CD4-positive, alpha-beta T cell treated with Interleukin-6 for 4 hours (primary cell): Measurements from ENCODE around the gene NCS1.

Experiments used
- DNase-seq: peaks from one replicate; pipeline ENCODE4 v3.0.0-alpha.2; 2020; ENCODE audit warnings: mixed read lengths

NCS1 gene

GRCh38 chr9:130195638-130196037 is 23.4 kb downstream of the NCS1 start:
- DNase-seq: no peak

DNA sequence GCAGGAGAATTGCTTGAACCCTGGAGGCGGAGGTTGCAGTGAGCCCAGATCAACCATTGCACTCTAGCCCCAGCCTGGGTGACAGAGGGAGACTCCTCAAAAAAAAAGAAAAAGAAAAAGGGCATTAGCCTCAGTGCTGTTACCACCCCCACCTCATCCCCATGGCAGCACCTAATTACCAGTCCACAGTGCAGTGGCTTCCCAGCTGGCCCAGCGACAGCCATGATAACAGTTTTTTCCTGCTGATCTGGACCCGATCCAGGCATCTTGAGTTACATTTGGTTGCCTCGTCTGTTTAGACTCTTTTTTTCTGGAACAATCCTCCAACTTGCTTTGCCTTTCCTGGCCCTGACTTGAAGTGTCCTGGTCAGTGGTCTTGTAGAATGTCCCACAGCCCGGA is 24.4 kb downstream of the NCS1 start:
- no peak for DNase-seq

GRCh38 chr9:130197386-130197785 is 25.2 kb downstream of the NCS1 start:
- DNase-seq: no peak

DNA sequence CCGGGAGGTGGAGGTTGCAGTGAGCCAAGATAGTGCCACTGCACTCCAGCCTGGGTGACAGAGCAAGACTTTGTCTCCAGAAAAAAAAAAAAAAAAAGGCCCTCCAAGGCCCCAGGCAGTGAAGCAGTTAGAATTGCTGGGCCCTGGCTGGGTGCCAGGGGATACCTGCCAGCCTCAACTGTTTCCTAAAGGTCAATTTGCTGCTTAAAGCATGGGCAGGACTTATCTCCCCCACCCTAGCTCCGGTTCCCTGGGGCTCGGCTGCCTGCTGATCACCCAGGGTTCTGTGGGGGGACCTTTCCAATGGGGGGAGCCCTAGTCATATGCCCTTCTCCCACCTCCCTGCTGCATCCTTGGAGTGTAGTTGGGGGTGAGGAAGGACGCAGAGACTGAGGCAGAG is 25.7 kb downstream of the NCS1 start:
- DNase-seq: no peak

DNA sequence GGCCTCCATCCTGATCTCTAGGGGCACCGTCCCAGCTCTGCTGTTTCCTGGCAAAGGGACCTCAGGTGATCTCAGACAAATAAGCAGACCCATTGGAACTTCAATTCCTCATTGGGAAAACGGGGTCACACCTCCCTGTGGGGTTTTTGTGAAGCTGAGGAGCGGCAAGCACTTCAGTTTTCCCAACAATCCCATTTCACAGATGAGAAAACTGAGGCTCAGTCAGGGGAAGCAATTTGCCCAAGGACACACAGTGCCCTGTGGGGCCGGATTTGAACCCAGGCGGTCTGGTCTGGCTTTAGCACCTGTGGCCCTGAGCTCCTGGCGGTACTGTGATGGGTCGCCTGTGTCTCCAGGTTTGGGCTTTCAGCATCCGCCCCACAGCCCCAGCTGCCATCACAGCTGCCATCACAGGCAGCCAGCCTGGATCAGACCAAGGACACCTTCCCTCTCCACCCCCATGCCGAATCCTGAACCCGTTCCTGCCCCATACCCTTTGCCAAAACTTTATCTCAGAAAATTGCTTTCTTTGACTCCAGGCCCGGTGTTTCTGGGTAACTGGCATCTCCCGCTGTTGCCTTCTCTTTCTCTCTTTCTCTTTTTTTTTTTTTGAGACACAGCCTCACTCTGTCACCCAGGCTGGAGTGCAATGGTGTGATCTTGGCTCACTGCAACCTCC is 26.4 kb downstream of the NCS1 start:
- DNase-seq: no peak

DNA sequence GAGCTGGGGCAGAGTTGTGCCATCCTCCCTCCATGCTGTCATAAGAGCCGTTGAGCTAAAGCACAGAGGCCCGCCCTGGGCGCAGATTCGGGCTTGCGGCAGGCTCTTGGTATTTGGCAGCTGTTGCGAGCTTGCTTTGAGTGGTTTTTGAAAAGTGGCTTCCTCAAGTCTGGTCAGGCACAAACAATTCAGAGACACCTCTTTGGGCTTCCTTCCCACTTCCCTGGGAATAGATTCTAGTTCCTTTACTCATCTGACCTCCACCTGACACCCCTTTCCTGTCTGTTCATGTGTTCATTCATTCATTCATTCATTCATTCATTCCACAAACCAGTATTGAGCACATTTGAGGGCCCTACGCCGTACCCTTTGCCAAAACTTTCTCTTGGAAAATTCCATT is 27.4 kb downstream of the NCS1 start:
- no peak for DNase-seq

GRCh38 chr9:130200038-130200849 is 28.0 kb downstream of the NCS1 start:
- no peak for DNase-seq

- no peak for DNase-seq
These were observed 29.2 kb downstream of the NCS1 start for GRCh38 chr9:130201399-130201873.

DNA sequence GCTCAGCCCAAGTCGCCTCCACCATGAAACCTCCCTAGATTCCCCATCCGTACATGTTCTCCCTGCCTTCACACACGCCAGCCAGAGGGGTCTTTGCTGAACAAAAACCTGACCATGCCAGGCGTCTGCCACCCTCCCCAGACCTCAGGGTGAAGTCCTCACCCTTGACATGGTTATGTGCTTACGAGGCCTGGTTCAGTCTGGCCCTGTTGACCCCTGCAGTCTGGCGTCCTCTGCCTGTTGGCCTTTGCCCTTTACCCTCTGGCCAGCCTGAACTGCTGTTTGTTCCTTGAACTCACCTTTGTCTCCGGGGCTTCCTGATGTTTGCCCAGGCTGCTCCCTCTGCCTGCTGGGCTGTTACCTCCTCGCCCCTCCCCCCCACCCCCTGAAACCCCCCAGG is 29.8 kb downstream of the NCS1 start:
- DNase-seq: no peak

GRCh38 chr9:130204341-130204740 is 32.1 kb downstream of the NCS1 start:
- no peak for DNase-seq

- DNase-seq: no peak
These were observed 32.8 kb downstream of the NCS1 start for GRCh38 chr9:130204959-130205358.

GRCh38 chr9:130205912-130206311 is 33.7 kb downstream of the NCS1 start:
- DNase-seq: no peak

DNA sequence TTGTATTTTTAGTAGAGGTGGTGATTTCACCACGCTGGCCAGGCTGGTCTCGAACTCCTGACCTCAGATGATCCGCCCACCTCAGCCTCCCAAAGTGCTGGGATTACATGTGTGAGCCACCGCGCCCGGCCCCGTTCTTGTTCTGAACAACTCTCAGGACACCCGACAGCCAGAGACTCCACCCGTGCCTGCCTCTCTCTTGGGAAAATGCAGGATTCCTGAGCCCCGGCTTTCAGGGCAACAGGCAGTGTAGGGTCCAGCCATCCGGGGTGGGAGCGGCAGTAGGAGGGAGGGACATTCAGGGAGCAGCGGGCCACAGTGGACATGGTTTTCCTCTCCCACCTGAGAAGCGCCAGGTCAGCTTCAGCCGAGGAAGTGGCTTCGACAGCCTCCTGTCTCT is 34.4 kb downstream of the NCS1 start:
- DNase-seq: no peak

- no peak for DNase-seq
These were observed 35.2 kb downstream of the NCS1 start for GRCh38 chr9:130207241-130207992.

DNA sequence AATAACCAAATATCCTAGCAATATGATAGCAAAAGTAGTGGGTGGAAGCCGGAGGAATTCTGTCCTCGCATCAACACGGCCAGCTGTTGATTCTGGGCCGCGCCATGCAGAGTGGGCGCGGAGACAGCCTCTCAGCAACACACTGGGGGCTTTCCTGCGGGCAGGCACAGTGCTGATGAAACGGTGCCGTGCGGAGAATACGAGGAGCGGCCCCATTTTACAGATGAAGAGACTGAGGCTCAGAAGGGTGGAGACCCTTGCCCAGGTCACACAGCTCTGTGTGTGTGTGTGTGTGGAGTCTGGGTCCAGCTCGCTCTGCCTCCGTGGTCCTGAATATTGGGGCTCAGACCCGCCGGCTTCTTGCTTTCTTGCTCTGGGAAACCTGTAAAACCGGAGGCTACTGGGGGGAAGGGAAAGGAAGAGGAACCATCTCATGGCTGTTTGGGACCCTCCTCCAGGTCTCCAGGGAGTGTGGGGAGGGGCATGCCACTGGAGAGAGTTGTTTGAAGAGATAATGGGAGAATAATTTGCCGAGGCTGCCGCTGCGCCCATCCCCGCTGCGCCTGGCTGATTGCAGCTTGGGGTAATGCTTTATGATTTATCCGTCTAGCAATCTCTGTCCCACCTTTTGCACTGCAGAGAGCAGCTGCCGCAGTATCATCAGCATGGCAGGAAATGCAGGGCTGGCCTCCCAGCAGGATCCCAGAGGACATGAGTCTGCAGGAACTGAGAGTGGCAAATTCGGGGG is 36.6 kb downstream of the NCS1 start:
- no peak for DNase-seq

- no peak for DNase-seq
These were observed 37.2 kb downstream of the NCS1 start for GRCh38 chr9:130209422-130209821.

DNA sequence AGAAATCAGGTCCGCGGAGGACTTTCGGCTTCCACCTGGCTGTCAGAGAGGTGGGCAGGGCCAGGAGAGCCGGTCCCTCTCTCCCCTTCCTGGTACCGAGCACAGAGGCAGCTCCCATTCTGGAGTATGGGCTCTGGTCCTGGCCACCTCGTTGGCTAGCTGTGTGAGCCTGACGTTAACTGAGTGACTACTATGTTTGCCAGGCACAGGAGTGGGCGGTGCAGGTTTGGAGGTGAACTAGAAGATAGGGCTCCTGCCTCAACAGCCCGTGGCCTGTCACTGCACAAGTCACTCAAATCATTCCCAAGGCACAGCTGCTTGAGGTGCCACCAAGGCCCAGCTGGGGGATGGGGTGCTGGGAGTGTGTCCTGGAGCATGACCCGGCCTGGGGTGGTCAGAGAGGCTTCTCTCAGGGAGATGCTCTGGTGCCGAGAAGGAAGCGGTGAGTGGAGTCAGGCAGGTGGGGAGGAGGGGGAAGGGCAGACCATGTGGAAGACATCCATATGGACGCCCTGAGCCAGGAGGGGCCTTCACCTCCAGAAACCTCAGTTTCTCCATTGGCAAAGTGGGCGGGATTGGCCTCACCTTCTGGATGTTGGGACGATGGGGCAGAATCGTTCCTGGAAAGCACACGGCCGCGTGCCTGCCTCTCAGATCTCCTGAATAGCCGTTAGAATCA is 39.5 kb downstream of the NCS1 start:
- DNase-seq: no peak

DNA sequence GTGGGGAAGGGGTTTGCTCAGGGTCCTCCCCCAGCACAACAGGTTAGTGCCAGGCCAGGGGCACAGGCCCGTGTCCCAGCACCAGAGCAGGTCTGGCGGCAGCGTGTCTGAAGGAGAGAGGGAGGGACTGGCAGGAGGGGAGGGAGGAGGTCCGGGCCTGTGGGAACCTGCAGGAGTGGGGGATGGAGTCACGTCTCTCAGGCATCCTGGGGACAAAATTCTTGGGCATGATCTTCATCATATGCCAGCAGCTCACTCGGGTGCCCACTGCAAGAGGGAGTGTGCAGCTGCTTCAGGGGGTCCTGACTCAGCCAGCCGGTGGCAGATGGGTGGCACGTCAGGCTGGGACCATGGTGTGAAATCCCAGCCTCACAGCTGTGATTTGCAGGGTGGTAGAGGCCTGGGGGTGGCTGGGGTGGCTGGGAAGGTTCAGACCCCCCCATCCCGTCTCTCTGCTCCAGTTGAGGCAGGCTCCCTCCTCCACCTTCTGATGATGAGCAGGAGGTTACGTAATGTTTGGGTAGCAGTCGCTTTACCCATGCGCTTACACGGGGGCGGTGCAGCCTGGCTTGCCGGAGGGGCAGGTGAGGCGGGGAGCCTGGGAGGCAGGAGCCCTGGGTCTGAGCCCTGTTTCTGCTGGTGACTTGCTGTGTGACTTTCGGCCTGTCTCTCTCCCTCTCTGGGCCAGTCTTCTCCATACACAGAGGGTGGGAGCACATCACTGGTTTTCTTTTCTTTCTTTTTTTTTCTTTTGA is 40.5 kb downstream of the NCS1 start:
- no peak for DNase-seq

DNA sequence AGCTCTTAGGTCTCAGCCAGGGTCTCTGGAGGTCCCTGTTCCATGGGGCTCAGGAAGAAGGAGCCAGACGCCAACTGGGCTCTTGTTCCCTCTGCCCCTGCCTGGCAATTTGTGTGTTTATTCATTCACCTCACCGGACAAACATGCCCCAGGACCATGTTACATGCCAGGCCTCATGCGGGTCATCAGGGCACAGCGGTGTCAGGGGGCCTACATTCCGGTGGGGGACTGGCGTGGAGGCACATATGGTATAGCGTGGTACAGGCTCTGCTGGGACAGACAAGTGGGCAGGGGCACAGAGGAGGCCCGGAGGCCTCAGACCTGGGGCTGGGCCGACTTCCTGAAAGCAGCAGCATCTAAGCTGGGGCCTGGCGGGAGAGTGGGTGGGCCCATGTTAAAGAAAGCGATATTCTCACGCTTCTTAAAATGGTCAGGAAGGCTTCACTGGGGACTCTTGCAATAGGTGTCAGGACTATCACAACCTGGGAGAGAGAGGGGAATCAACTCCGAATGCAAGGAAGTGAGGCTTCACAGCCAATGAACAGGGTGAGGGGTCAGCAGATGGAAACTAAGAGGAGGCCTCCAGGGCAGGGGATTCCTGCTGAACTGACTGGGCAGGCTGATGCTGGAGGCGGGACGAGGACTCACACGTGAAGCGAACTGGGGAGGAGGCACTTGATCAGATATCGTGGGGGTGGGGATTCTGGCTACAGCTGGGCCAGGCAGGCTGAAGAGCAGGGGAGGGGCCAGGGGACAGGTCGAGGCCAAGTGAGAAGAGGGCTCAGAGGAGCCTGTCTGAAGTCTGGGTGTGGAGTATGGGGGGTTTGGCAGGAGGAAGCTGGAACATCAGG is 41.9 kb downstream of the NCS1 start:
- DNase-seq: no peak

- no peak for DNase-seq
These were observed 42.7 kb downstream of the NCS1 start for GRCh38 chr9:130214776-130215340.
